Activated CD4-positive, CD25-positive, alpha-beta regulatory T cell treated with anti-CD3 and anti-CD28 coated beads, Interleukin-2, amount 50 U/mL, for 72 hours (primary cell): ENCODE results near the gene RDH11.
A peak's percentile ranks its signal among the peaks of the same experiment; 100 is the strongest.
"Not testable (repeated sequence)": the region's sequence is repeated elsewhere in the genome, so short reads cannot be mapped to it uniquely, and the experiment has no call there.

Source experiments
- DNase-seq: peaks from one replicate; pipeline ENCODE4 v3.0.0; 2021

The RDH11 gene

GRCh38 chr14:67701492-67701891 is 5.9 kb upstream of the RDH11 start, which contains the start of gene RDH12:
Gene RDH12, plus strand, starts transcription at chr14:67701886. Its CDS starts 20,757 bp downstream, at chr14:67722643.
- not testable (repeated sequence) for DNase-seq

- no peak for DNase-seq
Measured at GRCh38 chr14:67698179-67698578, 2.6 kb upstream of the RDH11 start.

GRCh38 chr14:67697006-67697405 is 1.4 kb upstream of the RDH11 start:
- no peak for DNase-seq

GRCh38 chr14:67694791-67695393 is 672 bp downstream of the RDH11 start:
- DNase-seq: peak; percentile 65

GRCh38 chr14:67690011-67690410 is 5.6 kb downstream of the RDH11 start:
- DNase-seq: no peak

- DNase-seq: no peak
Measured at GRCh38 chr14:67683842-67684241, 11.7 kb downstream of the RDH11 start.

- no peak for DNase-seq
Measured at GRCh38 chr14:67680941-67681340, 14.6 kb downstream of the RDH11 start.

- no peak for DNase-seq
Measured at GRCh38 chr14:67680121-67680602, 15.4 kb downstream of the RDH11 start.

- no peak for DNase-seq
Measured at GRCh38 chr14:67679006-67679405, 16.6 kb downstream of the RDH11 start.

GRCh38 chr14:67675219-67675582 is 20.4 kb downstream of the RDH11 start:
- no peak for DNase-seq

- peak; percentile 79 for DNase-seq
Measured at GRCh38 chr14:67674480-67675218, 20.9 kb downstream of the RDH11 start, which contains the start of gene VTI1B. Gene VTI1B, minus strand, starts transcription at chr14:67674632. Its CDS starts 143 bp downstream, at chr14:67674489.

GRCh38 chr14:67674139-67674479 is 21.5 kb downstream of the RDH11 start:
- peak; percentile 61 for DNase-seq

- DNase-seq: no peak
Measured at GRCh38 chr14:67673451-67673850, 22.1 kb downstream of the RDH11 start.

- DNase-seq: no peak
Measured at GRCh38 chr14:67668559-67668958, 27.0 kb downstream of the RDH11 start.

GRCh38 chr14:67666750-67667449 is 28.7 kb downstream of the RDH11 start:
- DNase-seq: no peak

- no peak for DNase-seq
Measured at GRCh38 chr14:67665868-67666267, 29.7 kb downstream of the RDH11 start.

- no peak for DNase-seq
Measured at GRCh38 chr14:67663633-67664032, 31.9 kb downstream of the RDH11 start.

- no peak for DNase-seq
Measured at GRCh38 chr14:67653651-67654280, 41.8 kb downstream of the RDH11 start.

GRCh38 chr14:67652189-67652588 is 43.4 kb downstream of the RDH11 start:
- no peak for DNase-seq

GRCh38 chr14:67650694-67651093 is 44.9 kb downstream of the RDH11 start:
- DNase-seq: no peak

GRCh38 chr14:67650151-67650550 is 45.4 kb downstream of the RDH11 start:
- no peak for DNase-seq

- DNase-seq: no peak
Measured at GRCh38 chr14:67646131-67646530, 49.4 kb downstream of the RDH11 start.

- DNase-seq: no peak
Measured at GRCh38 chr14:67645414-67645813, 50.1 kb downstream of the RDH11 start.
